A549 (cell line): ENCODE results near the gene TBRG4. TPM values are rescaled to one million over a fixed set of nuclear protein-coding genes. Genes with fewer than 3 reads are reported as not detected.

Experiments
- ATAC-seq, 2 experiments: fragments of 200-7000 bp in 1 of 2; fragments of >200 bp in 1 of 2; cut with Nextera tagmentation in 1 of 2; cut with Tn5 transposase in 1 of 2; 3 replicates each; pipeline versions ENCODE4 v1.8.0 to v1.9.1; 2018 to 2020; ENCODE audit warnings: mild to moderate bottlenecking in 1 of 2, moderate library complexity in 1 of 2
- CTCF ChIA-PET: fragments of 300-600 bp; sonication (Branson Sonifier 250); formaldehyde crosslinking; extraction: SDS; loops from one replicate; lab custom pipeline; 2021; ENCODE audit warnings: antibody characterized with exemption, inconsistent platforms; lab: Yijun Ruan, JAX
- POLR2A ChIA-PET: fragments of 350-600 bp; formaldehyde crosslinking; extraction: SDS; loops from one replicate; lab custom pipeline; 2021; ENCODE audit warnings: antibody characterized with exemption, inconsistent platforms; lab: Yijun Ruan, JAX
- DNase-seq, 2 experiments: peaks; one replicate each; pipeline versions ENCODE4 v3.0.0 to v3.0.0-alpha.2; 2011 to 2016; ENCODE audit warnings: low read depth in 1 of 2, low spot score in 1 of 2
- FAIRE-seq: peaks from 2 replicates; lab custom pipeline; 2011; peaks lifted over from hg19 to GRCh38; lab: Jason Lieb, UNC
- H3K27ac ChIP-seq, 2 experiments: fragments of >200 bp; sonication (Bioruptor Twin); formaldehyde crosslinking; 3 replicates each; pipeline ENCODE4 v1.5.1; 2016 to 2017
- H3K4me1 ChIP-seq: fragments of >200 bp; sonication (Bioruptor Twin); formaldehyde crosslinking; 3 replicates; pipeline ENCODE4 v1.6.1; 2016
- H3K4me2 ChIP-seq: fragments of >200 bp; sonication (Bioruptor Twin); formaldehyde crosslinking; 3 replicates; pipeline ENCODE4 v1.6.1; 2016
- H3K4me3 ChIP-seq: fragments of >200 bp; sonication (Bioruptor Twin); formaldehyde crosslinking; 3 replicates; pipeline ENCODE4 v1.5.1; 2016
- H3K9me3 ChIP-seq: fragments of >200 bp; sonication (Bioruptor Twin); formaldehyde crosslinking; 3 replicates; pipeline ENCODE4 v1.6.1; 2016
- ATOH8 ChIP-seq: fragments of 250-450 bp; sonication (Bioruptor Pico); IDR thresholded peaks from 2 replicates; pipeline ENCODE4 v1.5.0; 2020; ENCODE audit warnings: low read depth, mild to moderate bottlenecking, moderate library complexity
- BCL3 ChIP-seq: fragments of >200 bp; sonication (Bioruptor Twin); formaldehyde crosslinking; IDR thresholded peaks from 3 replicates; pipeline ENCODE4 v1.6.1; 2016
- BHLHE40 ChIP-seq: IDR thresholded peaks from 2 replicates; pipeline ENCODE4 v1.6.1; 2012; ENCODE audit warnings: low read depth, low read length, inconsistent platforms
- CEBPB ChIP-seq, 2 experiments: fragments of >200 bp in 1 of 2; sonication (Bioruptor Twin) in 1 of 2; formaldehyde crosslinking in 1 of 2; IDR thresholded peaks; 2 replicates each; pipeline ENCODE4 v1.6.1; 2012 to 2016
- CTCF ChIP-seq: fragments of >200 bp; sonication (Bioruptor Twin); formaldehyde crosslinking; IDR thresholded peaks from 3 replicates; pipeline ENCODE4 v1.5.1; 2016
- ELK1 ChIP-seq: fragments of 150-350 bp; IDR thresholded peaks from 2 replicates; pipeline ENCODE4 v1.6.1; 2014; ENCODE audit warnings: low read depth, mild to moderate bottlenecking, low read length
- ESRRA ChIP-seq: fragments of 150-350 bp; IDR thresholded peaks from 2 replicates; pipeline ENCODE4 v1.6.1; 2014; ENCODE audit warnings: mild to moderate bottlenecking, low read length, borderline replicate concordance
- HDAC2 ChIP-seq: fragments of 200-600 bp; sonication (generic); IDR thresholded peaks from 2 replicates; pipeline ENCODE4 v1.6.1; 2016
- HOXB5 ChIP-seq: fragments of 250-450 bp; sonication (Bioruptor Pico); IDR thresholded peaks from 2 replicates; pipeline ENCODE4 v1.5.0; 2020; ENCODE audit warnings: mild to moderate bottlenecking, moderate library complexity
- KDM1A ChIP-seq: fragments of 200-600 bp; sonication (generic); IDR thresholded peaks from 2 replicates; pipeline ENCODE4 v1.6.1; 2016; ENCODE audit warnings: low read depth, mild to moderate bottlenecking
- MAFK ChIP-seq: fragments of 450-650 bp; IDR thresholded peaks from 2 replicates; pipeline ENCODE4 v1.6.1; 2014; ENCODE audit not compliant: partially characterized antibody
- MAX ChIP-seq: IDR thresholded peaks from 2 replicates; pipeline ENCODE4 v1.6.1; 2012
- PBX3 ChIP-seq: IDR thresholded peaks from 2 replicates; pipeline ENCODE4 v1.6.1; 2012
- PHF8 ChIP-seq: fragments of 200-600 bp; sonication (generic); IDR thresholded peaks from 2 replicates; pipeline ENCODE4 v1.6.1; 2016; ENCODE audit warnings: low read depth, mild to moderate bottlenecking, antibody characterized with exemption, moderate library complexity, borderline replicate concordance
- POLR2A ChIP-seq: IDR thresholded peaks from 2 replicates; pipeline ENCODE4 v1.6.1; 2012; ENCODE audit warnings: mild to moderate bottlenecking, low read length
- RAD21 ChIP-seq, 2 experiments: fragments of >200 bp in 1 of 2; sonication (Bioruptor Twin) in 1 of 2; formaldehyde crosslinking in 1 of 2; IDR thresholded peaks in 1 of 2; conservative IDR thresholded peaks in 1 of 2; 2 replicates in 1 of 2; 3 replicates in 1 of 2; pipeline ENCODE4 v1.6.1; 2012 to 2018; ENCODE audit warnings: inconsistent platforms in 1 of 2
- RNF2 ChIP-seq: fragments of 200-600 bp; sonication (generic); IDR thresholded peaks from 2 replicates; pipeline ENCODE4 v1.6.1; 2016; ENCODE audit warnings: low read depth, mild to moderate bottlenecking, antibody characterized with exemption, moderate library complexity, borderline replicate concordance
- SMC3 ChIP-seq: fragments of >200 bp; sonication (Bioruptor Twin); formaldehyde crosslinking; IDR thresholded peaks from 3 replicates; pipeline ENCODE4 v1.6.1; 2018; ENCODE audit warnings: inconsistent platforms
- USF2 ChIP-seq: fragments of 450-650 bp; IDR thresholded peaks from 2 replicates; pipeline ENCODE4 v1.6.1; 2014; ENCODE audit warnings: antibody characterized with exemption
- ZC3H11A ChIP-seq: fragments of 450-650 bp; IDR thresholded peaks from 2 replicates; pipeline ENCODE4 v1.6.1; 2014; ENCODE audit warnings: antibody characterized with exemption, mild to moderate bottlenecking
- WGBS: methylation state at CpG from one replicate; pipeline ENCODE4 v1.1.6; 2017; ENCODE audit errors: missing lambda C conversion rate; 5-methylcytosine and 5-hydroxymethylcytosine counted together
- polyA plus RNA-seq, 4 experiments: library from polyadenylated mRNA; depleted of rRNA in 3 of 4; stranded (reverse); fragments of >200 nt; fragmentation: RNase III in 1 of 4; extraction: RNeasy Plus Mini Kit Qiagen cat#74134 plus additional on column Dnase treatment in 1 of 4; gene quantifications; 2 replicates in 3 of 4; 3 replicates in 1 of 4; pipeline ENCODE4 v1.2.3, GENCODE V29; 2011 to 2017

Gene TBRG4
- polyA plus RNA-seq, 2 of the 4 experiments (the other 2 are of a cell fraction): 88.8 to 100 TPM

GRCh38 chr7:45136106-45137060 is 24.9 kb upstream of the TBRG4 start:
- WGBS: 24% methylated on average over 9 of the region's 9 CpGs
- TF ChIP-seq CTCF (peak; percentile 92), MAFK (no peak), HDAC2 (no peak), BCL3 (no peak), ATOH8 (no peak), MAX (no peak), PBX3 (no peak), RAD21 (conservative IDR thresholded peaks at IDR 0.05 in 1 of 2, IDR thresholded peaks at IDR 0.05 in 1 of 2) (peak; percentile 92 to 95), PHF8 (no peak), ESRRA (no peak), ELK1 (no peak), POLR2A (no peak), SMC3 (peak; percentile 86), RNF2 (no peak), HOXB5 (CRISPR knock-in tag) (no peak), ZC3H11A (no peak), CEBPB (IDR thresholded peaks at IDR 0.05) (no peak)
- TF ChIP-seq, all 56 proteins: peak for 3
- ATAC-seq: peak; percentile 77 to 90
- CTCF ChIA-PET: interaction anchor here (0.6 to 4.6 kb wide), 70 partner anchors 9 to 922 kb away, joined by 3 to 40 read pairs (median 4); partner anchors contain the start of genes DDX56, H2AZ2, TBRG4 and TMED4
- H3K4me2 ChIP-seq: peak overlapping the region; percentile 35; the same call in 1 of the 3 replicates
- H3K9me3 ChIP-seq: no peaks in the 10 kb centered on the region
- no peak for FAIRE-seq
- POLR2A ChIA-PET: interaction anchor here (0.8 to 2.2 kb wide), 5 partner anchors 25 to 554 kb away, joined by 4 to 16 read pairs (median 4); partner anchors contain the start of genes H2AZ2, PURB, TBRG4 and TMED4
- DNase-seq: peak; percentile 76 to 90
- H3K4me3 ChIP-seq: no peak overlapping the region
- H3K4me1 ChIP-seq: no peaks in the 10 kb centered on the region
- H3K27ac ChIP-seq: no peak overlapping the region

GRCh38 chr7:45133877-45134276 is 22.4 kb upstream of the TBRG4 start:
- Histone ChIP-seq H3K9me3 (no peaks in the 10 kb centered on the region), H3K4me1 (no peaks in the 10 kb centered on the region), H3K27ac (no peak overlapping the region), H3K4me2 (no peak overlapping the region), H3K4me3 (no peak overlapping the region)
- ATAC-seq: no peak
- DNase-seq: no peak
- TF ChIP-seq BCL3: no peak
- no peak for TF ChIP-seq KDM1A
- no peak for TF ChIP-seq USF2
- TF ChIP-seq BHLHE40: no peak
- FAIRE-seq: no peak
- WGBS: 72% methylated on average over 6 of the region's 7 CpGs
- ChIA-PET CTCF (interaction anchor here (0.9 to 4.2 kb wide), 3 partner anchors 10 to 418 kb away, joined by 3 to 28 read pairs (median 6); no protein-coding TSS in a partner anchor), POLR2A (no interaction called here)
